IMR-90 (cell line): ENCODE measurements around the gene CD69. TPM values are rescaled to one million over a fixed set of nuclear protein-coding genes. Genes with fewer than 3 reads are reported as not detected.

Source experiments
- ATAC-seq: fragments of 200-7000 bp; cut with Tn5 transposase; 2 replicates; pipeline ENCODE4 v1.9.1; 2020; ENCODE audit warnings: low read depth, mild to moderate bottlenecking, moderate library complexity
- BruUV-seq: library from RNA; stranded (reverse); fragments of 400-500 nt; replicated peaks from 2 replicates; lab custom pipeline; 2021; lab: Mats Ljungman, UMichigan
- CTCF ChIA-PET: fragments of 300-600 bp; formaldehyde crosslinking; extraction: SDS; loops from one replicate; lab custom pipeline; 2021; ENCODE audit warnings: antibody characterized with exemption; lab: Yijun Ruan, JAX
- POLR2A ChIA-PET: fragments of 300-600 bp; sonication (Branson Sonifier 250); formaldehyde crosslinking; loops from one replicate; lab custom pipeline; 2022; ENCODE audit warnings: antibody characterized with exemption; ENCODE audit not compliant: unreplicated experiment; lab: Charles Lee
- DNase-seq: peaks from one replicate; pipeline ENCODE4 v3.0.0; 2013
- H2AFZ ChIP-seq: replicated peaks from 2 replicates; pipeline ENCODE3; 2013; ENCODE audit warnings: low read length, mild to moderate bottlenecking; ENCODE audit not compliant: poor library complexity
- H2AK5ac ChIP-seq: 2 replicates; pipeline ENCODE4 v1.6.1; 2013; ENCODE audit warnings: low read depth, low read length, inconsistent platforms
- H2AK9ac ChIP-seq: replicated peaks from 2 replicates; pipeline ENCODE3; 2013; ENCODE audit warnings: mild to moderate bottlenecking, low read depth, low read length, moderate library complexity; ENCODE audit not compliant: poor library complexity
- H2BK120ac ChIP-seq: 2 replicates; pipeline ENCODE4 v1.6.1; 2013; ENCODE audit warnings: low read depth, low read length, inconsistent platforms
- H2BK15ac ChIP-seq: 3 replicates; pipeline ENCODE4 v1.6.1; 2013; ENCODE audit warnings: low read depth, low read length, inconsistent platforms
- H2BK20ac ChIP-seq: 2 replicates; pipeline ENCODE4 v1.6.1; 2013; ENCODE audit warnings: low read depth, mild to moderate bottlenecking, inconsistent platforms, low read length, moderate library complexity
- H2BK5ac ChIP-seq: 2 replicates; pipeline ENCODE4 v1.6.1; 2013; ENCODE audit warnings: mild to moderate bottlenecking, low read depth, low read length, inconsistent platforms; ENCODE audit not compliant: poor library complexity, severe bottlenecking
- H3K14ac ChIP-seq: replicated peaks from 2 replicates; pipeline ENCODE4 v1.6.1; 2013; ENCODE audit warnings: low read depth, low read length, inconsistent platforms
- H3K18ac ChIP-seq: 2 replicates; pipeline ENCODE4 v1.6.1; 2013; ENCODE audit warnings: low read depth, low read length, control low read depth
- H3K23ac ChIP-seq: 2 replicates; pipeline ENCODE4 v1.6.1; 2013; ENCODE audit warnings: low read depth, low read length, inconsistent platforms
- H3K27ac ChIP-seq: 2 replicates; pipeline ENCODE4 v1.5.1; 2013; ENCODE audit warnings: mild to moderate bottlenecking, control low read depth, low read length; ENCODE audit not compliant: insufficient read depth
- H3K27me3 ChIP-seq: 2 replicates; pipeline ENCODE4 v1.6.1; 2013; ENCODE audit warnings: low read length; ENCODE audit not compliant: control insufficient read depth, insufficient read depth
- H3K36me3 ChIP-seq: 2 replicates; pipeline ENCODE4 v1.6.1; 2013; ENCODE audit warnings: low read length, mixed read lengths; ENCODE audit not compliant: control insufficient read depth, insufficient read depth
- H3K4ac ChIP-seq: 2 replicates; pipeline ENCODE4 v1.6.1; 2013; ENCODE audit warnings: low read depth, low read length, inconsistent platforms
- H3K4me1 ChIP-seq: 2 replicates; pipeline ENCODE4 v1.6.1; 2013; ENCODE audit warnings: low read length, mixed read lengths; ENCODE audit not compliant: control insufficient read depth, insufficient read depth
- H3K4me2 ChIP-seq: 2 replicates; pipeline ENCODE4 v1.6.1; 2013; ENCODE audit warnings: low read depth, mild to moderate bottlenecking, control low read depth, low read length, moderate library complexity
- H3K4me3 ChIP-seq: 2 replicates; pipeline ENCODE4 v1.5.1; 2013; ENCODE audit warnings: low read depth, mild to moderate bottlenecking, control low read depth, low read length, moderate library complexity; ENCODE audit not compliant: insufficient read depth
- H3K56ac ChIP-seq: 2 replicates; pipeline ENCODE4 v1.6.1; 2013; ENCODE audit warnings: low read length, inconsistent platforms; ENCODE audit not compliant: insufficient read depth; ENCODE audit errors: extremely low read depth
- H3K79me1 ChIP-seq, 2 experiments: 2 replicates each; pipeline ENCODE4 v1.6.1; 2013; ENCODE audit warnings: low read length in 2 of 2, inconsistent platforms in 1 of 2, low read depth in 1 of 2
- H3K9ac ChIP-seq: 2 replicates; pipeline ENCODE4 v1.6.1; 2013; ENCODE audit warnings: low read depth, low read length, control low read depth
- H3K9me1 ChIP-seq: 2 replicates; pipeline ENCODE4 v1.6.1; 2013; ENCODE audit warnings: low read length, inconsistent platforms; ENCODE audit not compliant: insufficient read depth
- H3K9me3 ChIP-seq: 2 replicates; pipeline ENCODE4 v1.6.1; 2013; ENCODE audit warnings: low read length; ENCODE audit not compliant: control insufficient read depth, insufficient read depth
- H4K20me1 ChIP-seq: 2 replicates; pipeline ENCODE4 v1.6.1; 2013; ENCODE audit warnings: low read length, inconsistent platforms; ENCODE audit not compliant: insufficient read depth
- H4K5ac ChIP-seq: 2 replicates; pipeline ENCODE4 v1.6.1; 2013; ENCODE audit warnings: mild to moderate bottlenecking, low read depth, low read length, control low read depth
- H4K8ac ChIP-seq, 2 experiments: 2 replicates each; pipeline ENCODE4 v1.6.1; 2013; ENCODE audit warnings: low read depth in 2 of 2, low read length in 2 of 2, control low read depth in 1 of 2, inconsistent platforms in 1 of 2
- H4K91ac ChIP-seq: 2 replicates; pipeline ENCODE4 v1.6.1; 2013; ENCODE audit warnings: low read depth, low read length, inconsistent platforms; ENCODE audit not compliant: insufficient read depth
- BHLHE40 ChIP-seq: fragments of 150-350 bp; IDR thresholded peaks from 2 replicates; pipeline ENCODE4 v1.6.1; 2016; ENCODE audit warnings: mild to moderate bottlenecking, low read depth, low read length
- FOS ChIP-seq: fragments of 150-350 bp; IDR thresholded peaks from 2 replicates; pipeline ENCODE4 v1.6.1; 2016; ENCODE audit warnings: low read depth, low read length
- NFE2L2 ChIP-seq: fragments of 150-350 bp; IDR thresholded peaks from 2 replicates; pipeline ENCODE4 v1.6.1; 2016; ENCODE audit warnings: low read depth, mild to moderate bottlenecking, low read length
- RAD21 ChIP-seq: IDR thresholded peaks from 2 replicates; pipeline ENCODE4 v1.6.1; 2012; ENCODE audit warnings: low read length, improper control_type of control experiment
- RFX5 ChIP-seq: IDR thresholded peaks from 2 replicates; pipeline ENCODE4 v1.8.0; 2012; ENCODE audit warnings: low read depth, mild to moderate bottlenecking, low read length, moderate library complexity
- WGBS, 2 experiments: methylation state at CpG; one replicate each; pipeline versions ENCODE4 v1.1.5 to v1.1.7; 2013; ENCODE audit warnings: missing lambda C conversion rate in 2 of 2; ENCODE audit not compliant: insufficient read length in 1 of 2; ENCODE audit errors: extremely low coverage in 2 of 2; 5-methylcytosine and 5-hydroxymethylcytosine counted together
- dilution Hi-C: fragments of 300-500 bp; cut with HindIII; formaldehyde crosslinking; loops from one replicate; pipeline ENCODE4 v1.14.3; 2018; ENCODE audit warnings: low sequenced_read_pairs; ENCODE audit not compliant: unreplicated experiment
- in situ Hi-C: fragments of 300-500 bp; cut with MboI; formaldehyde crosslinking; loops from 3 replicates; pipeline ENCODE4 v1.14.3; 2019; ENCODE audit warnings: low sequenced_read_pairs, inconsistent platforms, mixed read lengths
- intact Hi-C: fragments of 100-400 bp; cut with micrococcal nuclease; formaldehyde crosslinking; loops from 2 replicates; pipeline ENCODE4 v1.10.0; 2022
- polyA plus RNA-seq, 3 experiments: library from polyadenylated mRNA; depleted of rRNA; stranded (reverse); fragments of >200 nt; gene quantifications; 2 replicates each; pipeline ENCODE4 v1.2.3, GENCODE V29; 2012; ENCODE audit warnings: low replicate concordance in 1 of 3
- total RNA-seq: library from RNA; depleted of rRNA; stranded (reverse); fragments of >200 nt; gene quantifications from 2 replicates; pipeline ENCODE4 v1.2.3, GENCODE V29; 2012
- TF ChIP-seq, protein P1 (sequence below): conservative IDR thresholded peaks from 2 replicates; pipeline ENCODE4 v1.5.1; 2012; ENCODE audit warnings: mild to moderate bottlenecking, low read depth, low read length, improper control_type of control experiment
- TF ChIP-seq, protein P2 (sequence below): fragments of 150-350 bp; IDR thresholded peaks from 2 replicates; pipeline ENCODE4 v1.6.1; 2017; ENCODE audit warnings: mild to moderate bottlenecking, antibody characterized with exemption, low read length, low read depth

CD69 gene
- total and polyA plus RNA-seq, 2 of the 4 experiments (the other 2 are of a cell fraction) = not detected

- ChIA-PET POLR2A (no interaction called here), CTCF (no interaction called here)
- in situ Hi-C loops (no loop called here), dilution Hi-C loops (no loop called here), intact Hi-C loops (no loop called here)
- Histone ChIP-seq H4K8ac (no peak overlapping the region), H3K36me3 (no peaks in the 10 kb centered on the region), H3K9ac (no peak overlapping the region), H3K4me3 (no peak overlapping the region), H3K9me1 (no peaks in the 10 kb centered on the region), H4K5ac (no peak overlapping the region), H3K79me1 (no peaks in the 10 kb centered on the region), H3K56ac (no peak overlapping the region), H3K14ac (no peak overlapping the region), H2BK20ac (no peak overlapping the region), H3K23ac (no peak overlapping the region), H3K18ac (no peak overlapping the region), H2AK5ac (no peak overlapping the region), H4K20me1 (no peaks in the 10 kb centered on the region), H2BK5ac (no peak overlapping the region), H3K4ac (no peak overlapping the region), H2AFZ (no peak overlapping the region), H3K4me1 (no peaks in the 10 kb centered on the region), H4K91ac (no peak overlapping the region), H2AK9ac (no peak overlapping the region), H2BK15ac (no peak overlapping the region), H3K27me3 (no peaks in the 10 kb centered on the region), H2BK120ac (no peak overlapping the region), H3K9me3 (no peaks in the 10 kb centered on the region), H3K27ac (no peak overlapping the region), H3K4me2 (no peak overlapping the region)
- BruUV-seq = no TSS peak
- DNase-seq (no peak), ATAC-seq (no peak)
- TF ChIP-seq, protein P1, sequence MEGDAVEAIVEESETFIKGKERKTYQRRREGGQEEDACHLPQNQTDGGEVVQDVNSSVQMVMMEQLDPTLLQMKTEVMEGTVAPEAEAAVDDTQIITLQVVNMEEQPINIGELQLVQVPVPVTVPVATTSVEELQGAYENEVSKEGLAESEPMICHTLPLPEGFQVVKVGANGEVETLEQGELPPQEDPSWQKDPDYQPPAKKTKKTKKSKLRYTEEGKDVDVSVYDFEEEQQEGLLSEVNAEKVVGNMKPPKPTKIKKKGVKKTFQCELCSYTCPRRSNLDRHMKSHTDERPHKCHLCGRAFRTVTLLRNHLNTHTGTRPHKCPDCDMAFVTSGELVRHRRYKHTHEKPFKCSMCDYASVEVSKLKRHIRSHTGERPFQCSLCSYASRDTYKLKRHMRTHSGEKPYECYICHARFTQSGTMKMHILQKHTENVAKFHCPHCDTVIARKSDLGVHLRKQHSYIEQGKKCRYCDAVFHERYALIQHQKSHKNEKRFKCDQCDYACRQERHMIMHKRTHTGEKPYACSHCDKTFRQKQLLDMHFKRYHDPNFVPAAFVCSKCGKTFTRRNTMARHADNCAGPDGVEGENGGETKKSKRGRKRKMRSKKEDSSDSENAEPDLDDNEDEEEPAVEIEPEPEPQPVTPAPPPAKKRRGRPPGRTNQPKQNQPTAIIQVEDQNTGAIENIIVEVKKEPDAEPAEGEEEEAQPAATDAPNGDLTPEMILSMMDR = no peak
- TF ChIP-seq FOS (no peak), NFE2L2 (no peak), RFX5 (no peak), BHLHE40 (no peak), RAD21 (no peak)
- TF ChIP-seq, protein P2, sequence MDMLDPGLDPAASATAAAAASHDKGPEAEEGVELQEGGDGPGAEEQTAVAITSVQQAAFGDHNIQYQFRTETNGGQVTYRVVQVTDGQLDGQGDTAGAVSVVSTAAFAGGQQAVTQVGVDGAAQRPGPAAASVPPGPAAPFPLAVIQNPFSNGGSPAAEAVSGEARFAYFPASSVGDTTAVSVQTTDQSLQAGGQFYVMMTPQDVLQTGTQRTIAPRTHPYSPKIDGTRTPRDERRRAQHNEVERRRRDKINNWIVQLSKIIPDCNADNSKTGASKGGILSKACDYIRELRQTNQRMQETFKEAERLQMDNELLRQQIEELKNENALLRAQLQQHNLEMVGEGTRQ = no peak
- no CpG with 5 or more reads among the region's 5 CpGs for WGBS, 2 experiments
These were observed 4.0 kb downstream of the CD69 start for GRCh38 chr12:9756706-9757105.
